ENCODE measurements around the gene MMP14.
"Not testable (repeated sequence)": the region's sequence is repeated elsewhere in the genome, so short reads cannot be mapped to it uniquely, and the experiment has no call there.

The MMP14 gene

DNA sequence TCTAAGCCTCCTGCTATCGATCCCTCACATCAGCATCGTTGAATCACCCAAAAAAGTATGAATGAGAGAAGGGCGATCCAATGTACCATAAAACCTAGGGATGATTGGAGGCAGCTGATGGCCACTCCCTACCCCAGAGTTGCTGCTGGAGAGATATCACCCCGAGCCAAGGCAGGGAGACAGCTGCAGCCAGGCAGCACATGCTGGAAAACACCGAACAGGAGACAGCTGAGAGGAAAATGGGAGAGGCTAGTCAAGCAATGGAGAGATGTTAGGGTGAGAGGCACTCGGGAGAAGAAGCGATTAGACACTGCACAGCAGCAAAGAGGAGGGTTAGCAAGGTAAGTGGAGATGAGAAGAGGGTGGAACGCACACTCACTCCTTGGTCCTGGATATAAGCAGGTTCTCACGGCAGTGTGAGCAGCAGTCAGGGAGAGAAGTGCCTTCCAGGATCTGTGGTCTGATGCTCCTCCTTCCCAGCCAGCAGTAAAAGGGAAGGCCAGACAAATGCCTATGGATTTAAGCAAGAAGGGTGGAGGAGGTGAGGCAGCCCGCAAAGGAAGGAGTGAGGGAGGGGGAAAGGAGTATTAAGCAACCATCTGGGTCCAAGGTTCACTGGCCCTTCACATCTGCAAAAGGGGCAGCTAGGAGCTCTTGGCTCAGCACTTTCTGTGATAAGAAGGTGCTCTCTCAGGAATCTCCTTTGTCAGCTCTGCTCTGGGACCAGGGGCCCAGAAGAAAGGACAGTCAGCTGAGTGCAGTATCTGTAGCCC is 21.3 kb upstream of the MMP14 start, which contains the start of gene SLC7A7:
Gene SLC7A7, minus strand, starts transcription at position 495 of the 773 bp plus-strand sequence. CDS start 2,037 bp downstream, outside the sequence.
- DNase-seq = no peak

DNA sequence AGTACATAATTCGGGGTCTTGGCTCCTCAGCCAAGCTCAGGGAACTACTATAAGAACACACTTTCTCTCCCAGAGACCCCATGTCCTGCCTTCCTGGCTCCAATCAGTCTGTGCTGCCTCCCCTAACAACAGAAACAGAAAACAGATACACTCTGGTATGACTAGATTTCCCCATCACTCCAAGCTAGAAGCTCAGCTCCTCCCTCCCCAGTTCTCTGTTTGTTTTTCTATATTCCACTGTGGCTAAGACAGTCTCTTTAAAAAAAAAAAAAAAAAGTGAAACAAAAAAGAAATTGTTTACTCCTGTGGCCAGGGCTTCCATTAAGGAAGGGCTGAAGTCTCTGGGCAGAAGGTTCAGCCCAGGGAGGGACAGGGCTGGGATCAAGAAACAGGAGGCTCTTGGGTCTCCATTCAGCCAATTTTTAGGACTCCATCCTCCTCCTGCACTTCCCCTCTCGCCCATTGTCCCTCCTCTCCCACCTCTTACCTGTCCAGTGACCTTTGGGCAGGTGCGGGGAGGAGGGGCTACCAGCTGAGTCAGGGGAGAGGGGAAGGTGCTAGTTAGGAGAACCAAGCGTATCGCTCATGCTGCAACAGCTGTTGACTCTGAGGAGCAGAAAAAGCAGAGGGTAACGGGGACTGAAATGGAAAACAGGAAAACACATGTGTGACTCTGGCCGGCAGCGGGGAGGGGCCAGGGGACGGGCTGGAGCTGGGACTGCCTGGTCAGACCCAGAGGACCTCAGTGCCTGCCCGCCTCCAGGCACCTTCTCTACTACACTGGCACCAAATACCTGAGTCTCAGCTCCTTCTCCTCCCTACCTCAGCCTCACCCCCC is 17.0 kb upstream of the MMP14 start:
- DNase-seq = no peak

DNA sequence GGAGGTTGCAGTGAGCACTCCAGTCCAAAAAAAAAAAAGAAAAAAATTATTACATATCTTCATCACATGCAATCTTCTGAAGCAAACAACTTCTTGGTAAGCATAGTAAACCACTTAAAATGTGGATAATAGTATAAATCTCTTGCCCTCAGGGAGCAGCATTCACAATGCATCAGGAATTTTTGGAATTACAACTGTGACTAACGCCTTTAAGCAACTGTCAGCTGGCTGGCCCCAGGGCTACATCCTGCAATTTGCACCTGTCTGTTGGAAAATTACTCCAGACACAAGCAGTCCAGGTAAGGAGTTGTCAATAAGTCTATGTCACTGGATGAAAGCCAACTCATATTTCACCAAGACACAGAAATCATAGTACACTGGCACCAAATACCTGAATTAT is 15.7 kb upstream of the MMP14 start:
- DNase-seq = no peak

DNA sequence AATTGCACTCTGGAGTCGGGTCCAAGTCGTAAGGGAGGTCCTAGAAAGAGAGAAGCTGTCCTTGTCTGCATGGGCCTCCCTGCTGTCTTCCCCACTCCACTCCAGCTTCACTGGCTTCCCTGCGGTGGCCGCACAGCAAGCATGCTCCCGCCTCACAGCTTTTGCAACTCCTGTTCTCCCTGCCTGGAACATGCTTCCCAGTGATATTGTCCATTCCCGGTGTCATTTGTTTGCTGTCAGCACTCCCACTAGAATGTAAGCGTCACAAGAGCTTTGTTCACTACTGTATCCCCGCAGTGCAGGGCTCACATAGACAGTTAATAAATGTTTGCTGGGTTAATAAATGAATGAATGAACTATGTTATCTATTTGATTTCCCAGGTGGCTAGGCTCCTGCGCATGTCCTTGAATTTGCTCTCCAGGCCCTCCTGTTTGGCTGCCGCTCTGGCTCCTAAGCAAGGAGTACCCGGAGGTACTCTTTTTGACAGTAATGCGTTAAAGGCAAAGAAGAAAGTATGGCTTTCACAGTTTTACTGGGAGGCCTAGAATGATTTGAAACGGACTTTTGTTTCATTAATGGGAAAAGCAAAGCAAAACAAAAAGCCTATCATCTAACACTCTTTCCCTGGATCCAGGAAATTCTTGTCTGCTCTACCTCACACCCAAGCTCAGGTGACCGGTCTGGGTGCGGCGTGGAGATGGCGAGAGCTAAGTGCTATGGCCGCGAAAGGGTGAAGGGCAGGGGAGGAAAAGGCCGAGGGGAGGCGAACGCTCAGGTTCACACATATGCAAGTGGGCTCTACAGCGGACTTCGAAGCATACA is 15.0 kb upstream of the MMP14 start:
- DNase-seq = no peak

DNA sequence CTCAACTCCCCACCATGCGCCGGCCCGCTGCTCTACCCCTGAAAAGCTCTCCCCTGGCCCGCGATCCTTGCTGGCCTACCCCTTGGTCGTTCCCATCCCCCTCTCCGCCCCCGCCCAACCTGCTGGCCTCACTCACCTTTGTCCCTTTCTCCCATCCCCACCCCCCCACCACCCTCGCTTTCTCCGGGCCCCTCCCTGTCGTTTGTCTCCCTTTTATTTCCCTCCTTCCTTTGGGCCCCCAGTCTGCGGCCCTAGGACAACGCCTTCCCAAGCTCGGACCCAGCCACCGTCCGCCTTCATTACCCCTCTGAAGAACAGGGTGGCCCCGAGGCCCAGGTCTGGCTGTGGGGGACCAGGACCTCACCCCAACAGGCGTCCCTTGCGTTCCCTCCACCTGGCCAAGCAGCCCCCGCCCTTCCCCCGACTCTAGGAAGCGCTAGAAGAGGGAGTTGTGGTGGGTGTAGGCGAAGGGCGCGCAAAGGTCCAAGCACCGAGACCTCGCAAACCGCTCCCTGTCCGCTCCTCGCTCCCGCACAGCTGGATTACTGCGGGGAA is 14.3 kb upstream of the MMP14 start:
- no peak for DNase-seq

DNA sequence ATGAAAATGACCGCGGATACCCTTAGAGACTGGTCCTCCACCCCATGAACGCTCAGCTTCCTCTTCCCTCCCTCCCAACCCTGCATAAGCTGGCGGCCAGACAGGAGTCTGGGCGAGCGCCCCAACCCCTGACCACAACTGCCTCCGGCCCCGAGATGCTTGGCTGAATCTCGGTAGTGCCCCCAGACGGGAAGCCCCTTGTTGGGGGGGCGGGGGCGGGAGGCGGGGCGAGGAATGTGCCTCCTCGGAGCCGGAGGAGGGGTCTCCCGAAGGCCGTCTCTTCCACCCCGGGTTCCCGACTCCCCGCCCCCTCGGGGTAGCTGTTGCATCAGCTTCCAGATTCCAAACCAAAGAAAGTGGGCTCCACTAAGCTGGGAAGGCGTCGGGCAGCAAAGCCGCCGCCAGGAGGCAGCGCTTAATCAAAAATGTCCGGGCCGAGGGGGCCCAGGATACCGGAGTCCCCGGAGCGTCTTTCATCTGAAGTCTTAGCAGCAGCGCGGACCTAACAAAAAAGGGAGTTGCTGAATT is 13.8 kb upstream of the MMP14 start:
- peak; percentile 72 for DNase-seq

DNA sequence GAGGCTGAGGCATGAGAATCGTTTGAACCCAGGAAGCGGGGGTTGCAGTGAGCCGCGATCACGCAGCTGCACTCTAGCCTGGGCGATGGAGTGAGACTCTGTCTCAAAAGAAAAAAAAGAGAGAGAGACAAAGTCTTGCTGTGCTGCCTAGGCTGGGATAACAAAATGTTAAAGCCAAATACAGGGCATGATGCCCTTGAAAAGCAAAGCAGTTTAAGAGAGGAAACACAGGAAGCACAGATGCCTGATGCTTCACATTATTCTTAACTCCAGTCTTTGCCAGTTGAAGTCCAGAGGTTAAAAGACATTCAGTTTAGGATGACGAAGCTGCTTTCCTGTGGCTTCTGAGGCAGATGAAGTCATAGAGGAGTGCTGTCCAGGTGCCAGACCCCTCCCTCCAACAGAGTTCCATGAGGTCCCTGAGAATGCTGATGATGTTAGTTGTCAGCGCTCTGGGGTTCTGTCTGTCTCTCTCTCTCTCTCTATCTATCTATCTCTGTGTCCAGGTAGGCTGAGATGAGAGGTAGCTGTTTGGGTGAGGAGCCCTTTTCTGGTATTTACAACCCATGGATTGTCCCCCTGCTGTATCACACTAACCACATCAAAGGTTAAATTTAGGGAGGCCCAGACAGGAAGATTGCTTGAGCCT is 11.6 kb upstream of the MMP14 start:
- DNase-seq = no peak

DNA sequence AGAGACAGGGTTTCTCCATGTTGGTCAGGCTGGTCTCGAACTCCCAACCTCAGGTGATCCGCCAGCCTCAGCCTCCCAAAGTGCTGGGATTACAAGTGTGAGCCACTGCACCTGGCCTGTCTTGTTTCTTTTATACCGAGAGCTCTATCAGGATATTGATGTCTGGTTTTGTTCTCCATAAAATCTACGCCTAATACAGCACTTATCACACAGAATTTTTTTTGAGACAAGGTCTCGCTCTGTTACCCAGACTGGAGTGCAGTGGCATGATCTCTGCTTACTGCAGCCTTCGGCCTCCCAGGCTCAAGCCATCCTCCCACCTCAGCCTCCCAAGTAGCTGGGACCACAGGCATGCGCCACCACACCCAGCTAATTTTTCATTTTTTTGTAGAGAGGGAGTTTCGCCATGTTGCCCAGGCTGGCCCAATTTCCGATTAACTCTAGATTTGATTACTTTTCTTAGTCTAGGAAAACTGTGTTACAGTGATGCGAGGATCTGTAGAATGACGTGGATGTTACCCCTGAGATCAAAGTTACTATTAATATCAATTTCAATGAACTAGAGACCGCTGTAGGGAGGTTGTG is 7.2 kb upstream of the MMP14 start:
- DNase-seq = not testable (repeated sequence)

DNA sequence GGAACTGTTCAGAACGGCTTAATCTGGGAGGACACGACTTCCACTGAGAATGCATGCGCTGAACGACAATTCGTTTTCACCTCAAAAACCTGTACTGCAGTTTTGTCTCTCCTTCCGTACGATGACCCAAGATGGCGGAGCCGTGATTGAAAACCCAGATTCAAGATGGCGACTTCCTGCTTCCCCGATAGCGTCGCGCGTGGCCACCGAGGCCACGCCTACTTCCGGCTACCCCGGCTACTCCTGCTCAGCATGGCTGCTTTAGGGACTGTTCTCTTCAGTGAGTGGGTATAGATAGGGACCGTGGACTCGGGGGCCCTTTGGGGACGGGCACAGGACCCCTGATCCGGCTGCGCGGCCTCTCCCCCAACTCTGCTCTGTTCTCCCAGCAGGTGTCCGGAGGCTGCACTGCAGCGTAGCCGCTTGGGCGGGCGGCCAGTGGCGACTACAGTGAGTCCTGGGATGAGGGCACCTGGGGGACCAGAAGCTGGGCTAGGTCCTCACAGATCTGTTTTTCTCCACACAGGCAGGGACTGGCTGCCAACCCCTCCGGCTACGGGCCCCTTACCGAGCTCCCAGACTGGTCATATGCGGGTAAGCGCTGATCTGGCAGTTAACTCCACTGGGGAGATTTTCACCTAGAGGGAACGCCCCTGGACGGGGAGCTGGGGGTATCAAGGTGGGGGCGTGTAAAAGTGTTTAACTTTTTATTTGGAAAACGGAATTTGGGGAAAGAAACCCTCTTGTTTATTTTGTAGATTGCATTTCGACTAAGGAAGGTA is 6.5 kb upstream of the MMP14 start, which contains the start of gene MRPL52:
Gene MRPL52, plus strand, starts transcription at position 227 of the 782 bp plus-strand sequence. Its CDS starts 26 bp downstream, at position 253.
- DNase-seq = peak; percentile 89

DNA sequence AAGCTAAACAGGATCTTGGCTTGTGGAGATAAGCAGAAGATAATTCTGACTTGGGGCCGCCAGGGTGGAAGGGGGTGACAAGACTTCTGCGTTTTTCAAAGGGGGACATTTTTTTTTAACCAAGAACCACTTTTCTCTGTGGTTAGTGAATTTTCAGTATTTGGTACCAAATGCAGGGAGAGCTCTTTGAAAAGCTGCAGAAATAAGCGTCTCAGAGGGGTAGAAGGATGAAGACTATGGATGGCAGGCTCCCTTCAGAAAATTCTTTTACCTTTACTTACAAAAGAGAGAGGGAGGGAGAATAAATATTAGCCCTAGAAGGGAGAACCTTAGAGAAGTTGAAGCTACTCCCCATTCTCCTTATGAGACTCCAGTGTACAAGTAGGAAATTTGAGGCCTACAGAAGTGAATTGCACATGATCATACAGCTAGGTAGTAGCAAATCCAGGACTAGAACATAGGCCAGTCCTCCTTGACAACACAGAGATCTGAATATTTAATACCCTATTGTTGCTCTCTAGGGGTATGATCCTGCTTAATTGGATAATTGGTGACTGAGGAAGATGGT is 5.9 kb upstream of the MMP14 start:
- DNase-seq = no peak

DNA sequence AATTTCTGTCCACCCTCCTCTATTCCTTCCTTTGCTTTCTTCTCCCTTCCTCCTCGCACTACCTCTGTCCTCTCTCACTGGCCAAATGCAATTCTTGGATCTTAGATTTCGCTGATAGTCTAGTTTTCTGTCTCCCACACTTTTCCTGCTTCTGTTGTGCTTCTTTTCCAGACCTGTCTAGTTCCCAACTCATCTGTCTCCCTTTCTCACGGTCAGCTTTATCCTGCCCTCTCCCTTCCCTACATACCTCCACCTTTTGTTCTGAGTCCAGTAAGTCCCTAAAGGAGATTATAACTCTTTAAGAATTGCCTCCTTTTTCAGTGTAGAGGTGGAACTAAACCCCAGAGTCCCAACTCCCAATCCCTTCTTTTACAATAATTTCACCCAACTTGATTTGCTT is 880 bp upstream of the MMP14 start:
- no peak for DNase-seq

DNA sequence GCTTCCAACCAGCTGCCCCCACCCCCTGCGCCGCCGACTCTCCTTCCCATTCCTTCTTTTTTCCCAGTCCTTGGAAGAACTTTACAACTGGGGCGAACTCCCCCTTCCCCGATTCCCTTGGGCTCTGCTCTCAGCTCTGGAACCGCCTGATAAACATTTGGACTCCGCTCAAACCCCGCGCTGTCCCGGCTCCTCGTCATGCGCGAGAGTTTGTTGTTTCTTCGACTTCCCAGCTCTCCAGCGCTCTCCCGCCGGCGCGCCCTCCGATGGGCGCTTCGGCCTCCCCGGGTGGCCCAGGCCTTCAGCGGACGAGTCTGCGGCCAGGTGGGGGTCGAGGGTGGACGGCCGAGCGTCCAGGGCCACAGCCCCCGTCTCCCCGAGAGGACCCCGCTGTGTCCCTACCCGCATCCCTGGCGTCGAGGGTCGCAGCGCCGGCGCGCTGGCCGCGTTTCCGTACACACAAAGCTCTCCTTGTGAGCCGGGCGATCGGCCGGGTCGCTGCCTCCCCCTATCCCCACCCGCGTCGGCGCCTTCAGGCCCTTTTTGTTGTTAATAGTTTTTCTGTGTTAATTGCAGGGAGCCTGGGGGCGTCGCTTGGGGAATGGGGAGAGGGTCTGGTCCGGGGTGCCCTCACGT is 847 bp downstream of the MMP14 start:
- DNase-seq = no peak

DNA sequence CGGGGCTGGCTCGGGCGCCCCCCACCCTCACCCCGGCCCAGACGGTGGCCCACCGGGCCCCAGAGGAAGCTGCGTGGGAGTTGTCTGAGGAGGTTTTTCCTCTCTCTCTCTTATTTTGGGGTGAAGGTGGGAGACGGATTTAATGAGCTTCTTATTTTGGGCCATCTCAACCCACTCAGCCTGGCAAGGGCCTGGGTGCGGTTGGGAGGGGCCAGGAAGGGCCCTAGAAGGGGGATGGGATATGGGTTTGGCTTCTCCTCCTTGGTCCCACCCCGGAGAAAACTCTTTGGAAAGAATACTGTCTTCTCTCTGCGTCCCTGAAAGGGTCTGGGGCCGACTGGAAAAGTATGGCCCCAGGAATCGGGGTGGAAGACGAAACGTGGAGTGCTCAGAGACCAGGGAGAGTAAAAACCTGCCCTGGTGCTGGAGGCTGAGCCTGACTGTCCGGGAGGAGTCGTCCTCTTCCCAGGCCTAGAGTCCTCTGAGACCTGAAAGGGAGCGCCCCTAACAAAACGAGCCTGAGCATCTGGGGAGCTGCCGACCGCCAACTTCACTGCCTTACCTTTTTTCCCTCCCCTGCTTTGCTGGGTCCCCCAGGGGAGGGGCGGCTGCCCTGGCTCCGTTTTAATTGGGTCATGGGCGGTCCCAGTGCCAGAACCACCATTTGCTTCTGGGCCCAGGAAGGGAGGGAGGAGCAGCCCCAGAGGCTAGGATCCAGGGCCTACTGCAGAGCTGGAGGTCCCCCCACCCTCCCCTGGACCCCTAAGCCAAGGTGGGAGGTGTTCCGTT is 1.6 kb downstream of the MMP14 start:
- no peak for DNase-seq

DNA sequence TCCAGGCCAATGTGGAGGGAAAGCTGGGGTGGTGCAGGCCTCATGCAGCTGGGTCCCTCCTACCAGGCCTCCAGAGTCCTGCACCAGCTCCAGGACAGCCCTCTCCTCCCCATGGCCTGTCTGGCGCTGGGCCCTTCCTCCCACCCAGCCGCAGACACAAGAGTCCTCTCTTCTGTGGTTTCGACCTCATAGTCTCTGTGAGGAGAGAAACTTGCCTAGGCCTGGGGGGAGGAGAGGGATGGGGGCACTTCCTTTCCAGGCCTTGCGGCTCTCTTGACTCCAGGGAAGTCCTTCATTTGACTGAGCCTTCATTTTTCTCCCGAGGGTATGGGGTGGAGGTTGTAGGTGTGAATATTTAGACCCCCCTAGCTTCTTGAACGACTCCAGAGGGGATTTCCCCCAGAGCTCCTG is 2.3 kb downstream of the MMP14 start:
- no peak for DNase-seq

DNA sequence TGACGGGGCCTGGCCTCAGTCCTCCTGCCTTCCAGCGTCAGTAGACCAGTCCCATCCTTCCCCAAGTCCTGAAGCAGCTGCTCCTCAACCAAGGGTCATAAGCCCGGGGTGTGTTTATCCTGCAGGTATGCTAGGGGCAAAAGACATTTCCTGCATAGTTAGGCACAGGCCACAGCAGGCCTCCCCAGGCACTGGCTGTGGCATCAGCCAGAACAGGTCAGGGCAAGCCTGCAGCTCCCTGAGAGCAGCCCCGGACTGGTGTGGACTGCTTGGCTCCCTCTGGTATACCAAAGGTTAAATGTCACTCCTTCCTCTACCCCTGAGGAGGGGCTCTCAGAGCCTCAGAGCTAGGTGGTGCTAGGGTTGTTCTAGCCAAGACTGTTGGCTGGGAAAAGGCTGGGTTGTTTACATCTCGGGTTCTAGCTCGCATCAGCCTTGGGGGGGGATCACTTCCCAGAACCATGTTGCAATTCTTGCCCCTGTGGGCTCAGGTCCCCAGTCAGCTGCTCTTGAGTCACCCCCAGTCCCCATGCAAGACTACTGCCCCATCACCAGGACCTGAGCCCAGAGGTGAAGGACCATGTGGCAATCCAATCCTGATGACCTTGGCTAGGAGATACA is 2.9 kb downstream of the MMP14 start:
- DNase-seq = no peak

DNA sequence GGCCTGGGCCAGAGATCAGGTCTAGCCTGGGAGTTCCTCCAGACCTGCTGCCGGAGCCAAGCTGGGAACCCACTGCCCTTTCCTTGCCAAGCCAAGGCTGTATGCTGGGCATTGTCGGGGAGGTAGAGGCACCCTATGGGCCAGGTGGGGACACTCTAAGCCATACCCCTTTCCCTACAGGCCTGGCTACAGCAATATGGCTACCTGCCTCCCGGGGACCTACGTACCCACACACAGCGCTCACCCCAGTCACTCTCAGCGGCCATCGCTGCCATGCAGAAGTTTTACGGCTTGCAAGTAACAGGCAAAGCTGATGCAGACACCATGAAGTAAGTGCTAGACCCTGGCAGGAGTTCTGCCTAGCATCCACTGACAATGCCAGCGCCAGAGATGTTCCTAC is 4.9 kb downstream of the MMP14 start:
- no peak for DNase-seq

DNA sequence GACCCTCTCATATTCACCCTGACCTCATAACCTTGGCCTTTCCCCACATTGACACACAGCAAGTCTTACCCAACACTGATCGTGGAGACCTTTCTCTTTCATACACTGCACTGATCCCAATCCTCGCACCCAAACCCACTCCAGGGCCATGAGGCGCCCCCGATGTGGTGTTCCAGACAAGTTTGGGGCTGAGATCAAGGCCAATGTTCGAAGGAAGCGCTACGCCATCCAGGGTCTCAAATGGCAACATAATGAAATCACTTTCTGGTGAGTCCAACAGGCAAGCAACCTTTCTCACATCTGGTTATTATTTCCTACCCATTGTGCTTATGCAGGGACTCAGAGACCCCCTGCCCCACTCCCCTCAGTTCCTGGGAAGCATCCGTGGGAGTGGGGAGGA is 5.4 kb downstream of the MMP14 start:
- no peak for DNase-seq

All from stimulated activated CD4-positive, alpha-beta T cell treated with anti-CD3 and anti-CD28 coated beads, Interleukin-1b, Interleukin-23, amount 100 ng/mL, for 48 hours (primary cell).